Measurements from ENCODE around the gene IFNG.

DNA sequence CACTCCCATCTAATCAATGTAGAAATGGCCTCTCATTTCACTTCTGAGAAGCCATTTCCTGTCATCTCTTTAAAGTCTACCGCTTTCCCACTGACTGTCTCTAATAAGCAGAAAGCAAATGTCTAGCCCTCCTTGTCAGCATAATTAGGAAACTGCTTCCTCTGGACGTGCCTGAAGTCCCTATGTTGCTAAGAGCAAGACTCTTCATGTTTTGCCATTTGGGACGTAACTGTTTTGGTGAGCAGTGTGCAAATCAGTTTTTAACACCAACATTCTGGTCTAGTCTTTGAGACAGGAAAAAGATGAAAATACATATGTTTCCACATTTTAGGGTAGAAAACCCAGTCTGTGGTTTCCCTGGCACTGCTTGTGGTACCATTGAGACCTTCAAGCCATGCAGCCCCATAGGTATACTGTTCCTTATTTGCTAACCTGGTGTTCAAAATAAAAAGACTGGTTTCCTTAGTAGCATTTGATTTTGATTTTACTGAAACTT, 22.2 kb downstream of the IFNG start:
- no peak for TF ChIP-seq CTCF (IDR thresholded peaks at IDR 0.05)
- no peak for TF ChIP-seq POLR2A (IDR thresholded peaks at IDR 0.05)
